Osteocyte (in vitro differentiated cells): ENCODE results near the gene CXCL5. TPM values are rescaled to one million over a fixed set of nuclear protein-coding genes. Genes with fewer than 3 reads are reported as not detected.

Experiments
- DNase-seq: peaks from one replicate; pipeline ENCODE4 v3.0.0; 2021; ENCODE audit warnings: mixed read lengths; ENCODE audit not compliant: unreplicated experiment; ENCODE audit errors: extremely low spot score
- H3K27ac Mint-ChIP-seq: one replicate; pipeline ENCODE4 v1.8.0; 2021; ENCODE audit warnings: mild to moderate bottlenecking, mixed read lengths; ENCODE audit not compliant: unreplicated experiment
- H3K27me3 Mint-ChIP-seq: one replicate; pipeline ENCODE4 v1.8.0; 2021; ENCODE audit warnings: mixed read lengths; ENCODE audit not compliant: unreplicated experiment
- H3K36me3 Mint-ChIP-seq: one replicate; pipeline ENCODE4 v1.8.0; 2021; ENCODE audit warnings: mixed read lengths; ENCODE audit not compliant: unreplicated experiment
- H3K4me1 Mint-ChIP-seq: one replicate; pipeline ENCODE4 v1.8.0; 2021; ENCODE audit warnings: mixed read lengths; ENCODE audit not compliant: unreplicated experiment
- H3K4me3 Mint-ChIP-seq: one replicate; pipeline ENCODE4 v1.8.0; 2021; ENCODE audit warnings: mild to moderate bottlenecking, moderate library complexity, mixed read lengths; ENCODE audit not compliant: unreplicated experiment
- H3K9me3 Mint-ChIP-seq: one replicate; pipeline ENCODE4 v1.8.0; 2021; ENCODE audit warnings: mixed read lengths; ENCODE audit not compliant: unreplicated experiment
- CTCF ChIP-seq: fragments of 200-600 bp; sonication (generic); IDR thresholded peaks from 2 replicates; pipeline ENCODE4 v1.5.0; 2021; ENCODE audit warnings: antibody characterized with exemption, mild to moderate bottlenecking, moderate library complexity
- total RNA-seq: library from RNA; stranded (reverse); gene quantifications from 2 replicates; pipeline ENCODE4 v1.2.1, GENCODE V29; 2021

The CXCL5 gene
- total RNA-seq, 1 donor from 2014 or later: 0.13 TPM

GRCh38 chr4:73945674-73946449, 52.6 kb downstream of the CXCL5 start:
- Mint-ChIP-seq H3K9me3 (no peaks in the 10 kb centered on the region), H3K27ac (no peak overlapping the region), H3K36me3 (peaks cover 2% of the 10 kb centered on the region), H3K27me3 (peaks cover 77% of the 10 kb centered on the region), H3K4me1 (peaks cover 7% of the 10 kb centered on the region), H3K4me3 (no peak overlapping the region)
- no peak for DNase-seq
- TF ChIP-seq CTCF: no peak

Other genes with a start within 250 kb of the CXCL5 start
- 35.3 and 37.6 TPM in 2 replicates for gene CXCL6, start 162.0 kb downstream of the CXCL5 start, total RNA-seq
- gene PF4V1, start 145.4 kb downstream of the CXCL5 start, total RNA-seq: 0.78 TPM in 1 of 2 replicates, not detected in the other
- 118 and 132 TPM in 2 replicates for gene CXCL1, start 129.3 kb downstream of the CXCL5 start, total RNA-seq
- not detected in 2 replicates for gene PF4, start 16.6 kb downstream of the CXCL5 start, total RNA-seq
- gene PPBP, start 10.5 kb downstream of the CXCL5 start, total RNA-seq: not detected in 2 replicates
- gene CXCL3, start 40.0 kb upstream of the CXCL5 start, total RNA-seq: 1.7 and 2.1 TPM in 2 replicates
- gene CXCL2, start 100.5 kb upstream of the CXCL5 start, total RNA-seq: 3.8 and 5.0 TPM in 2 replicates
- 10.7 and 14.7 TPM in 2 replicates for gene MTHFD2L, start 159.4 kb upstream of the CXCL5 start, total RNA-seq